GM12878 (cell line): ENCODE results near the gene ELL. TPM values are rescaled to one million over a fixed set of nuclear protein-coding genes. Genes with fewer than 3 reads are reported as not detected.

Source experiments
- ATAC-seq: fragments of 200-7000 bp; cut with Tn5 transposase; 3 replicates; pipeline ENCODE4 v1.9.1; 2020; ENCODE audit warnings: mild to moderate bottlenecking, moderate library complexity
- Bru-seq: library from RNA; stranded (reverse); fragments of 400-500 nt; gene quantifications from one replicate; lab custom pipeline; 2021; lab: Mats Ljungman, UMichigan
- BruChase-seq, 2 experiments: library from RNA; stranded (reverse); fragments of 400-500 nt; gene quantifications; one replicate each; lab custom pipeline; 2021; lab: Mats Ljungman, UMichigan
- BruUV-seq: library from RNA; stranded (reverse); fragments of 400-500 nt; replicated peaks from 2 replicates; lab custom pipeline; 2021; lab: Mats Ljungman, UMichigan
- CTCF ChIA-PET: fragments of 300-600 bp; sonication (Branson Sonifier 250); formaldehyde crosslinking; extraction: SDS; loops from one replicate; lab custom pipeline; 2021; ENCODE audit warnings: inconsistent platforms; lab: Yijun Ruan, JAX
- POLR2A ChIA-PET: fragments of 350-600 bp; formaldehyde crosslinking; extraction: SDS; loops from one replicate; lab custom pipeline; 2021; ENCODE audit warnings: inconsistent platforms; lab: Charles Lee
- RAD21 ChIA-PET: fragments of 300-600 bp; sonication (Branson Sonifier 250); formaldehyde crosslinking; loops from one replicate; lab custom pipeline; 2023; ENCODE audit warnings: antibody characterized with exemption; ENCODE audit not compliant: unreplicated experiment; lab: Charles Lee
- SMC1A ChIA-PET: fragments of 300-600 bp; sonication (Branson Sonifier 250); formaldehyde crosslinking; loops from one replicate; lab custom pipeline; 2023; ENCODE audit not compliant: unreplicated experiment, uncharacterized antibody; lab: Charles Lee
- DNase-seq: peaks from one replicate; pipeline ENCODE4 v3.0.0-alpha.2; 2011; ENCODE audit warnings: low read depth, low spot score
- FAIRE-seq: peaks from 3 replicates; lab custom pipeline; 2011; peaks lifted over from hg19 to GRCh38; lab: Jason Lieb, UNC
- H2AFZ ChIP-seq: 2 replicates; pipeline ENCODE4 v1.6.0; 2011; ENCODE audit warnings: low read depth, low read length, control low read depth; ENCODE audit not compliant: control insufficient read depth
- H3K27ac ChIP-seq: 2 replicates; pipeline ENCODE4 v1.5.1; 2011; ENCODE audit warnings: control low read depth; ENCODE audit not compliant: control insufficient read depth, insufficient read depth
- H3K27me3 ChIP-seq, 2 experiments: replicated peaks in 1 of 2; 2 replicates each; pipeline versions ENCODE4 v1.6.0 to v1.6.1; 2011; ENCODE audit warnings: low read length in 1 of 2; ENCODE audit not compliant: control insufficient read depth in 2 of 2, insufficient read depth in 2 of 2
- H3K36me3 ChIP-seq, 2 experiments: 2 replicates each; pipeline ENCODE4 v1.5.1; 2011; ENCODE audit warnings: low read length in 1 of 2; ENCODE audit not compliant: control insufficient read depth in 2 of 2, insufficient read depth in 2 of 2
- H3K4me1 ChIP-seq: 2 replicates; pipeline ENCODE4 v1.6.1; 2011; ENCODE audit warnings: mild to moderate bottlenecking, low read length, moderate library complexity, mixed read lengths; ENCODE audit not compliant: control insufficient read depth, insufficient read depth
- H3K4me2 ChIP-seq: 2 replicates; pipeline ENCODE4 v1.6.0; 2011; ENCODE audit warnings: control low read depth; ENCODE audit not compliant: control insufficient read depth, insufficient read depth
- H3K4me3 ChIP-seq: fragments of 200-600 bp; sonication (generic); 2 replicates; pipeline ENCODE4 v1.5.1; 2016
- H3K79me2 ChIP-seq: 2 replicates; pipeline ENCODE4 v1.6.0; 2011; ENCODE audit warnings: low read length; ENCODE audit not compliant: control insufficient read depth, insufficient read depth
- H3K9ac ChIP-seq: 2 replicates; pipeline ENCODE4 v1.8.0; 2011; ENCODE audit warnings: low read length, control low read depth, mixed read lengths; ENCODE audit not compliant: control insufficient read depth, insufficient read depth
- H3K9me3 ChIP-seq: replicated peaks from 3 replicates; pipeline ENCODE4 v1.5.1; 2011; ENCODE audit warnings: mild to moderate bottlenecking, low read length; ENCODE audit not compliant: control insufficient read depth, insufficient read depth
- H4K20me1 ChIP-seq: 2 replicates; pipeline ENCODE4 v1.6.0; 2011; ENCODE audit not compliant: control insufficient read depth, insufficient read depth
- ATF3 ChIP-seq: IDR thresholded peaks from 2 replicates; pipeline ENCODE4 v1.6.1; 2011; ENCODE audit warnings: low read depth, mild to moderate bottlenecking, low read length, moderate library complexity, borderline replicate concordance; ENCODE audit errors: extremely low read depth
- BCL11A ChIP-seq: IDR thresholded peaks from 2 replicates; pipeline ENCODE4 v1.6.1; 2011; ENCODE audit warnings: low read depth, low read length
- CREB1 ChIP-seq: IDR thresholded peaks from 2 replicates; pipeline ENCODE4 v1.6.1; 2012; ENCODE audit warnings: low read depth, mild to moderate bottlenecking, inconsistent platforms
- DPF2 ChIP-seq: fragments of 450-650 bp; IDR thresholded peaks from 2 replicates; pipeline ENCODE4 v1.6.1; 2017; ENCODE audit warnings: mild to moderate bottlenecking
- ESRRA ChIP-seq: IDR thresholded peaks from 2 replicates; pipeline ENCODE4 v1.6.1; 2012; ENCODE audit warnings: mild to moderate bottlenecking, low read length, improper control_type of control experiment
- GATAD2B ChIP-seq: fragments of 450-650 bp; conservative IDR thresholded peaks from 2 replicates; pipeline ENCODE4 v1.6.1; 2017; ENCODE audit warnings: low read depth, mild to moderate bottlenecking, moderate library complexity
- HCFC1 ChIP-seq: fragments of 150-350 bp; IDR thresholded peaks from 2 replicates; pipeline ENCODE4 v1.6.1; 2014; ENCODE audit warnings: low read length
- HDAC2 ChIP-seq: fragments of 200-600 bp; sonication (generic); IDR thresholded peaks from 2 replicates; pipeline ENCODE4 v1.6.1; 2017
- HDAC6 ChIP-seq: fragments of 200-600 bp; sonication (generic); IDR thresholded peaks from one replicate; pipeline ENCODE4 v1.8.0; 2017; ENCODE audit warnings: antibody characterized with exemption; ENCODE audit not compliant: unreplicated experiment
- IRF3 ChIP-seq: fragments of 450-650 bp; IDR thresholded peaks from 2 replicates; pipeline ENCODE4 v1.6.1; 2014; ENCODE audit warnings: mild to moderate bottlenecking
- KDM1A ChIP-seq: fragments of 200-600 bp; sonication (generic); IDR thresholded peaks from 2 replicates; pipeline ENCODE4 v1.6.1; 2016; ENCODE audit warnings: borderline replicate concordance
- MAX ChIP-seq: IDR thresholded peaks from 2 replicates; pipeline ENCODE4 v1.6.1; 2012; ENCODE audit warnings: low read depth, low read length, improper control_type of control experiment
- PAX8 ChIP-seq: fragments of 450-650 bp; IDR thresholded peaks from 2 replicates; pipeline ENCODE4 v1.6.1; 2017; ENCODE audit warnings: mild to moderate bottlenecking, moderate library complexity
- RUNX3 ChIP-seq: IDR thresholded peaks from 2 replicates; pipeline ENCODE4 v1.6.1; 2012; ENCODE audit warnings: low read length, inconsistent platforms
- SMARCA5 ChIP-seq: fragments of 450-650 bp; IDR thresholded peaks from 2 replicates; pipeline ENCODE4 v1.6.1; 2017; ENCODE audit warnings: mild to moderate bottlenecking
- TCF3 ChIP-seq: IDR thresholded peaks from 2 replicates; pipeline ENCODE4 v1.6.1; 2012; ENCODE audit warnings: low read depth, mild to moderate bottlenecking, low read length, borderline replicate concordance; ENCODE audit not compliant: insufficient read depth
- TCF7 ChIP-seq: IDR thresholded peaks from 2 replicates; pipeline ENCODE4 v1.6.1; 2014; ENCODE audit warnings: antibody characterized with exemption, borderline replicate concordance
- YBX1 ChIP-seq: fragments of 450-650 bp; IDR thresholded peaks from 2 replicates; pipeline ENCODE4 v1.6.1; 2016; ENCODE audit warnings: antibody characterized with exemption
- ZNF217 ChIP-seq: fragments of 450-650 bp; IDR thresholded peaks from 2 replicates; pipeline ENCODE4 v1.6.1; 2017; ENCODE audit warnings: antibody characterized with exemption, mild to moderate bottlenecking
- ZNF24 ChIP-seq: fragments of 450-650 bp; IDR thresholded peaks from 2 replicates; pipeline ENCODE4 v1.6.1; 2017; ENCODE audit warnings: antibody characterized with exemption, mild to moderate bottlenecking
- ZNF384 ChIP-seq: IDR thresholded peaks from 2 replicates; pipeline ENCODE4 v1.6.1; 2012; ENCODE audit warnings: low read depth, mild to moderate bottlenecking, low read length, improper control_type of control experiment, borderline replicate concordance
- ZNF622 ChIP-seq: fragments of 450-650 bp; IDR thresholded peaks from 2 replicates; pipeline ENCODE4 v1.6.1; 2017; ENCODE audit warnings: mild to moderate bottlenecking, inconsistent platforms
- WGBS: methylation state at CpG from one replicate; pipeline ENCODE4 v1.1.6; 2016; ENCODE audit warnings: low lambda C conversion rate; ENCODE audit not compliant: insufficient replicate concordance, insufficient coverage; ENCODE audit errors: missing lambda C conversion rate; 5-methylcytosine and 5-hydroxymethylcytosine counted together
- in situ Hi-C: fragments of 300-500 bp; cut with MboI; formaldehyde crosslinking; loops from 9 replicates; pipeline ENCODE4 v1.14.3; 2018; ENCODE audit warnings: mixed read lengths
- intact Hi-C: fragments of 100-400 bp; cut with micrococcal nuclease; formaldehyde crosslinking; loops from one replicate; pipeline ENCODE4 v1.14.2; 2022; ENCODE audit not compliant: unreplicated experiment
- long read RNA-seq, 2 experiments: library from polyadenylated mRNA; unstranded; transcript quantifications; one replicate each; pipeline ENCODE4 v2.0.0, GENCODE V29; 2019 to 2020
- polyA minus RNA-seq, 3 experiments: library from RNA; depleted of rRNA, polyadenylated mRNA; stranded (reverse); fragments of >200 nt; gene quantifications; 2 replicates each; pipeline ENCODE4 v1.2.3, GENCODE V29; 2011
- polyA plus RNA-seq, 11 experiments: library from polyadenylated mRNA; depleted of rRNA in 4 of 11; unstranded in 6 of 11; stranded (reverse) in 5 of 11; fragments of >200 nt; fragmentation: Nextera tagmentation in 4 of 11; fragmentation: Illumina TruSeq in 1 of 11; extraction: Ambion mirVana in 4 of 11; extraction: Trizol in 1 of 11; gene quantifications; 1 replicate in 1 of 11; 2 replicates in 10 of 11; pipeline versions ENCODE4 v1.2.1 to v1.2.3, GENCODE V29; 2011 to 2016; ENCODE audit warnings: inconsistent platforms in 2 of 11, missing spikeins in 2 of 11, low read depth in 1 of 11
- total RNA-seq, 4 experiments: library from RNA; depleted of rRNA in 3 of 4; stranded (reverse); fragments of >200 nt in 3 of 4; fragmentation: Illumina TruSeq in 1 of 4; extraction: Trizol in 1 of 4; gene quantifications; 2 replicates each; pipeline versions ENCODE4 v1.2.1 to v1.2.3, GENCODE V29; 2013 to 2021

ELL gene
- 31.6 and 39.3 TPM in 2 replicates for total RNA-seq (2013; cell fraction: nucleolus; rRNA removed)
- total RNA-seq (2014; rRNA removed) (11.7 and 13.1 TPM in 2 replicates), total RNA-seq (2014; rRNA removed; fragmentation: Illumina TruSeq; extraction: Trizol) (3.8 and 5.1 TPM in 2 replicates), total RNA-seq (2021) (19.7 and 25.0 TPM in 2 replicates), polyA plus RNA-seq (2011; rRNA removed) (2.4 and 4.6 TPM in 2 replicates), polyA plus RNA-seq (2014; fragmentation: Illumina TruSeq; extraction: Trizol) (0.87 and 3.6 TPM in 2 replicates), polyA plus RNA-seq (2014; fragmentation: Nextera tagmentation; extraction: Ambion mirVana) (under 1 TPM; 0.91 to 0.98 TPM), polyA plus RNA-seq (2014; rRNA removed) (13.8 and 16.8 TPM in 2 replicates), polyA plus RNA-seq (2016; fragmentation: Nextera tagmentation; extraction: Ambion mirVana) (10 to 100 TPM; 21.2 to 21.6 TPM), polyA minus RNA-seq (2011; rRNA and poly(A)+ RNA removed) (5.9 and 12.4 TPM in 2 replicates), Bru-seq, nascent RNA (percentile 74 among the genes with signal in this experiment), BruChase-seq, experiment 1, labeled RNA remaining after a 6-hour chase (percentile 79 among the genes with signal in this experiment), BruChase-seq, experiment 2, labeled RNA remaining after a 2-hour chase (percentile 76 among the genes with signal in this experiment)
- 4.6 TPM for polyA plus RNA-seq (2011; ENCODE audit: low read depth)
- polyA plus RNA-seq (2011; cell fraction: cytosol; rRNA removed) = 6.1 and 9.0 TPM in 2 replicates
- polyA plus RNA-seq (2011; cell fraction: nucleus; rRNA removed) = 23.5 and 30.6 TPM in 2 replicates
- 13.5 and 16.7 TPM in 2 replicates for polyA plus RNA-seq (2012)
- 4.8 and 10.7 TPM in 2 replicates for polyA minus RNA-seq (2011; cell fraction: cytosol; rRNA and poly(A)+ RNA removed)
- 7.1 and 13.3 TPM in 2 replicates for polyA minus RNA-seq (2011; cell fraction: nucleus; rRNA and poly(A)+ RNA removed)
- long read RNA-seq, experiment 1, full-length matches to known transcripts = 7 of 9 reads
- long read RNA-seq, experiment 1, partial matches to known transcripts = 1 of 9 reads
- long read RNA-seq, experiment 1, other reads (novel, unspliced or antisense) = 1 of 9 reads
- long read RNA-seq, experiment 2, partial matches to known transcripts = 0 of 1 reads
- long read RNA-seq, experiment 2, other reads (novel, unspliced or antisense) = 1 of 1 reads

- peak; percentile 15 for ATAC-seq
- ChIA-PET POLR2A (interaction anchor here (1.1 to 4.7 kb wide), 8 partner anchors 21 to 67 kb away, joined by 3 to 48 read pairs (median 7); partner anchors contain the start of genes FKBP8, KXD1, REX1BD and UBA52), RAD21 (interaction anchor here (1.0 to 5.1 kb wide), 5 partner anchors 12 to 66 kb away, joined by 3 to 35 read pairs (median 9); partner anchors contain the start of genes KXD1, REX1BD and UBA52), CTCF (interaction anchor here (1.0 to 6.5 kb wide), 7 partner anchors 17 to 326 kb away, joined by 3 to 64 read pairs (median 16); partner anchors contain the start of genes KXD1, REX1BD and UBA52), SMC1A (interaction anchor here (1.0 to 5.4 kb wide), 6 partner anchors 22 to 153 kb away, joined by 3 to 24 read pairs (median 7); partner anchors contain the start of genes KXD1, REX1BD and UBA52)
- WGBS = 1% methylated on average over 31 of the region's 52 CpGs
- Histone ChIP-seq H3K9ac (peak within 1 kb of the TSS; percentile 92), H3K36me3 (no peaks in the 10 kb centered on the region), H2AFZ (peak within 1 kb of the TSS; percentile 77), H3K9me3 (no peaks in the 10 kb centered on the region), H3K27me3 (no peaks in the 10 kb centered on the region), H3K4me3 (peak within 1 kb of the TSS; percentile 98), H3K4me1 (peaks cover 8% of the 10 kb centered on the region), H3K4me2 (peak within 1 kb of the TSS; percentile 90), H3K27ac (peak within 1 kb of the TSS; percentile 89), H4K20me1 (0 out of 2 replicates have a peak, but pooled peaks cover 4% of the 10 kb centered on the region), H3K79me2 (peaks cover 49% of the 10 kb centered on the region)
- no TSS peak for BruUV-seq
- in situ Hi-C loops (no loop called here), intact Hi-C loops (loop anchor here (1.0 to 2.0 kb wide), 4 partner anchors 36 to 115 kb away; partner anchors contain the start of genes KXD1, REX1BD and UBA52)
- DNase-seq = no peak
- FAIRE-seq = no peak
- TF ChIP-seq HCFC1 = no peak; the same call in 1 of the 2 replicates
- no peak for TF ChIP-seq ATF3
- TF ChIP-seq CREB1 = no peak
- TF ChIP-seq BCL11A = no peak
- TF ChIP-seq YBX1 = no peak
- TF ChIP-seq ZNF217 = no peak
- no peak for TF ChIP-seq PAX8
- no peak for TF ChIP-seq GATAD2B
- no peak for TF ChIP-seq TCF7
- no peak for TF ChIP-seq HDAC2
- TF ChIP-seq ZNF24 = no peak
- TF ChIP-seq IRF3 = no peak
- TF ChIP-seq RUNX3 = no peak
- no peak for TF ChIP-seq HDAC6
- peak; percentile 82; the same call in 1 of the 2 replicates for TF ChIP-seq SMARCA5
- TF ChIP-seq ESRRA = no peak
- no peak for TF ChIP-seq KDM1A
- 0 out of 2 replicates have a peak, but pooled peaks have one; percentile 22 for TF ChIP-seq DPF2
- no peak for TF ChIP-seq MAX
- TF ChIP-seq TCF3 = 0 out of 2 replicates have a peak, but pooled peaks have one; percentile 18
- no peak for TF ChIP-seq ZNF622
- no peak for TF ChIP-seq ZNF384
Observed at GRCh38 chr19:18521692-18522123, at the start of gene ELL. Gene ELL, minus strand, starts transcription at chr19:18522070. Its CDS starts 15 bp downstream, at chr19:18522055.
